Measurements from ENCODE around the gene CFAP46.

The CFAP46 gene

DNA sequence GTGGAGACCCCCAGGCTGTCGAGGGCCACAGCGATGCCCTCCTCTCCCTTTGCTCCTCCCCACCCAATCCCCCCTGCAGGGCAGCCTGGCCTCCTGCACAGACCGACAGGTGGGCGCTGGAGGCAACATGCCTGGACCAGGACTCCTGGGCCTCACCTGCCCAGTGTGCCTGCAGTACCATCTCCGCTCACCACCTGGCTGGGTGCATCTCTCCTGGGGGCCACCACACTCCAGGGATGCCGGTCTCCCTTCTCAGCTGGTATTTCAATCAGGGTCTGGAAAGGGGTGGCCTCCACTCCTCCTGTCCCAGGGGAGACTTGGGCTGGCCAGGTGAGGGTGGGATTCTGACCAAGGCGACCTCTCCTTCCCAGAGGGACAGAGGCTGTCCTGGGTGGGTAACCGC, 17.2 kb upstream of the CFAP46 start:
- Histone ChIP-seq H2BK15ac (ENCODE audit: low read length) (no peak overlapping the region), H3K14ac (ENCODE audit: low read length) (no peak overlapping the region), H3K4me2 (ENCODE audit: insufficient read depth, low read length, poor library complexity, severe bottlenecking) (no peak overlapping the region), H2AK5ac (ENCODE audit: low read depth, low read length) (peak overlapping the region; percentile 6), H3K79me1 (ENCODE audit: low read depth, low read length) (no peaks in the 10 kb centered on the region), H3K27ac (replicated peaks; ENCODE audit: low read length) (no peak overlapping the region), H2AFZ (ENCODE audit: low read length) (no peak overlapping the region), H3K18ac (ENCODE audit: low read length) (no peak overlapping the region), H2BK12ac (ENCODE audit: low read length) (no peak overlapping the region), H3K4me3 (ENCODE audit: low read length in 2 of 2) (no peak overlapping the region), H3K36me3 (replicated peaks in 1 of 2; ENCODE audit: control insufficient read depth in 2 of 2, insufficient read depth in 2 of 2, low read length in 2 of 2) (no peaks in the 10 kb centered on the region), H3K4me1 (ENCODE audit: control insufficient read depth in 2 of 2, insufficient read depth in 1 of 2, low read depth in 1 of 2, low read length in 2 of 2) (peaks cover 5 to 8% of the 10 kb centered on the region in 2 donors), H3K9ac (ENCODE audit: low read depth, low read length, poor library complexity) (peak overlapping the region; percentile 21), H4K91ac (ENCODE audit: low read depth, low read length, poor library complexity) (no peak overlapping the region), H3K23ac (ENCODE audit: low read depth, low read length, poor library complexity) (peak overlapping the region; percentile 58), H2BK120ac (ENCODE audit: low read depth, low read length) (no peak overlapping the region), H4K8ac (ENCODE audit: low read depth, low read length) (no peak overlapping the region), H3K4ac (ENCODE audit: low read length) (no peak overlapping the region), H3K9me3 (replicated peaks in 1 of 2; ENCODE audit: control insufficient read depth in 2 of 2, insufficient read depth in 1 of 2, low read depth in 1 of 2, low read length in 2 of 2) (no peaks in the 10 kb centered on the region), H3K27me3 (ENCODE audit: control insufficient read depth in 3 of 3, insufficient read depth in 3 of 3, low read depth in 1 of 3, low read length in 3 of 3) (peaks cover 0 to 52% (median 4%) of the 10 kb centered on the region in 3 experiments), H2BK5ac (ENCODE audit: low read length) (no peak overlapping the region)
- DNase-seq (ENCODE audit: low spot score): no peak
- WGBS, 2 donors (ENCODE audit: extremely low coverage in 2 of 2, insufficient read length in 2 of 2, insufficient replicate concordance in 1 of 2): no CpG with 5 or more reads among the region's 8 CpGs

DNA sequence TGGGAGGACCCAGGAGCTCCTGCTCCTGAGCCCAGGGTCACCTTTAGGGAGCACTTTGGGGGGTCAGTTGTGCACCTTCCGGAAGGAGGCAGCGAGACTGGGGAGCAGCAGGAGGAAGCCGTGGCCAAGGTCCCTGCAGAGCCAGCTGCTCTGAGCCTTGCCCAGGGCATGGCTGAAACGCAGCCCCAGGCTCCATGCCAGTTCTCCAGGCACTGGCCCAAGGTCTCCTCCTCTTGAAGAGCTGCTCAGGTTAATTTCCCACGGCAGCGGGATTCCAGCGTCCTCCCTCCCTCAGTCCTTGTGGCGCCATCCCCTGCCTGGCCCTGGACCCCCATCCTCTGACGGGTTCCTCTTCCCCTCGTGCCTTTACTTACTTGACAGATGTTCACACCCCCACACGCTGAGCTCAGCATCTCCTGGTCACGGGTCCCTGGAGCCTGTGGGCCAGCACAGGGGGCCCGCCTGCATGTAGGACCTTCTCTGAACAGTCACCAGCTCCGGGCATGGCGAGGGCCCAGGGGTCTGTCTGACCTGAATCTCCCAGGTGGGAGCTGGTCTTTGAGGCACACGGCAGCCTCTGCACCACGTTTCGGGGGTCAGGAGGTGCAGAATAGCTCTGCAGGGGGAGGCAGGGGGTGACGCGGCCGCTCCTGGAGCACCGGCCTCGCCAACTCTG, 16.7 kb upstream of the CFAP46 start:
- Histone ChIP-seq H3K9ac (ENCODE audit: low read depth, low read length, poor library complexity) (peak overlapping the region; percentile 9), H3K4me3 (ENCODE audit: low read length in 2 of 2) (no peak overlapping the region), H3K27me3 (ENCODE audit: control insufficient read depth in 3 of 3, insufficient read depth in 3 of 3, low read depth in 1 of 3, low read length in 3 of 3) (peaks cover 0 to 58% (median 4%) of the 10 kb centered on the region in 3 experiments), H3K4me1 (ENCODE audit: control insufficient read depth in 2 of 2, insufficient read depth in 1 of 2, low read depth in 1 of 2, low read length in 2 of 2) (peaks cover 5 to 8% of the 10 kb centered on the region in 2 donors), H3K9me3 (replicated peaks in 1 of 2; ENCODE audit: control insufficient read depth in 2 of 2, insufficient read depth in 1 of 2, low read depth in 1 of 2, low read length in 2 of 2) (no peaks in the 10 kb centered on the region), H3K4me2 (ENCODE audit: insufficient read depth, low read length, poor library complexity, severe bottlenecking) (no peak overlapping the region), H3K23ac (ENCODE audit: low read depth, low read length, poor library complexity) (peak overlapping the region; percentile 58), H3K36me3 (replicated peaks in 1 of 2; ENCODE audit: control insufficient read depth in 2 of 2, insufficient read depth in 2 of 2, low read length in 2 of 2) (no peaks in the 10 kb centered on the region), H2AK5ac (ENCODE audit: low read depth, low read length) (peak overlapping the region; percentile 84), H2BK5ac (ENCODE audit: low read length) (no peak overlapping the region), H2AFZ (ENCODE audit: low read length) (no peak overlapping the region), H3K4ac (ENCODE audit: low read length) (no peak overlapping the region), H3K14ac (ENCODE audit: low read length) (no peak overlapping the region), H4K8ac (ENCODE audit: low read depth, low read length) (no peak overlapping the region), H2BK15ac (ENCODE audit: low read length) (peak overlapping the region; percentile 67), H3K79me1 (ENCODE audit: low read depth, low read length) (no peaks in the 10 kb centered on the region), H4K91ac (ENCODE audit: low read depth, low read length, poor library complexity) (no peak overlapping the region), H2BK120ac (ENCODE audit: low read depth, low read length) (peak overlapping the region; percentile 41), H2BK12ac (ENCODE audit: low read length) (no peak overlapping the region), H3K27ac (replicated peaks; ENCODE audit: low read length) (no peak overlapping the region), H3K18ac (ENCODE audit: low read length) (no peak overlapping the region)
- whole genome bisulfite sequencing, 2 donors (ENCODE audit: extremely low coverage in 2 of 2, insufficient read length in 2 of 2, insufficient replicate concordance in 1 of 2): no CpG with 5 or more reads among the region's 23 CpGs
- no peak for DNase-seq (ENCODE audit: low spot score)

DNA sequence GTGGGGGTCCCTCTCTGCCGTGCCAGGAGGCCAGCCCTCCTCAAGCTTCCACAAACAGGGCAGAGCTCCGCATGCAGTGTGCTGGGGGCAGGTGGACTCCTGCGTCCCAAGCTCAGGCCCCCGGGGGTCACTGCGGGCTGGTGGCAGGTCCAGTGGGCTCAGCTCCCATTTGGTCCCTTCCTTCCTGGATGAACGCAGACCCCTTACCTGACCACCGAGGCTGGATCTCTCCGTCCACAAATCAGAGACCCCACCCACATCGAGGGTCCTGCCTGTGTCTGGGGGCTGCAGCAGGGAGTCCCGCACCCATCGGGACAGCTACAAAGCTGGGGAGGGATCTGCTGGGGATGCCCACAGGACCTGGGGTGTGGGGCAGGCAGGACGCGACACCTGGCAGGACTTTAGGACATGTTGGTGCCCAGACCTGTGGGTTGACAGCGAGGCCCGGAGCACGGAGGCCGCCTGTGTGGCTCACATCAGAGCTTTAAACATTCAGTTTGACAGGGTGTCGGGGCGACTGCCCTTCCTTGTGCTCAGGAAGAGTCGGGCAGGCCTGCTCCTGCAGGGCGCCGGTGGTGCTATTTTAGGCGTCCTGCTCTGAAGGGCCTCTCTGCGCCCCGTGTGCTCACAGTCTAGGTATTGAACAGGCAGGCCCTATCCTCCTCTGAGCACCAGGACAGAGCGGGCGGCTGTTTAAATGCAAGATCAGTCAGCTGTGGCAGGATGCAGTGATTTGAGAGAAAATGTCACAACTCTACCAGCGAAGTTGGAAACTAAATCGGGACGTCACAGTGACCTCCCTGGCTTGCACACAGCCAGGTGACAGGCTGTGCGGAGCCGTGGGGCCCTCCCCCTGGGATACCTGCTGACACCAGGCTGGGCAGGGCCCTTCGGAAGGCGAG, 15.9 kb upstream of the CFAP46 start:
- peak overlapping the region; percentile 67 for H2BK15ac ChIP-seq (ENCODE audit: low read length)
- no peaks in the 10 kb centered on the region for H3K79me1 ChIP-seq (ENCODE audit: low read depth, low read length)
- H2BK12ac ChIP-seq (ENCODE audit: low read length): peak overlapping the region; percentile 3
- no peak for DNase-seq (ENCODE audit: low spot score)
- H3K14ac ChIP-seq (ENCODE audit: low read length): no peak overlapping the region
- H3K27me3 ChIP-seq (ENCODE audit: control insufficient read depth in 3 of 3, insufficient read depth in 3 of 3, low read depth in 1 of 3, low read length in 3 of 3): peaks cover 0 to 61% (median 3%) of the 10 kb centered on the region in 3 experiments
- peak overlapping the region; percentile 13 for H2BK5ac ChIP-seq (ENCODE audit: low read length)
- peak overlapping the region; percentile 43 for H4K8ac ChIP-seq (ENCODE audit: low read depth, low read length)
- peak overlapping the region; percentile 47 for H2BK120ac ChIP-seq (ENCODE audit: low read depth, low read length)
- no CpG with 5 or more reads among the region's 34 CpGs for WGBS, 2 donors (ENCODE audit: extremely low coverage in 2 of 2, insufficient read length in 2 of 2, insufficient replicate concordance in 1 of 2)
- no peak overlapping the region for H3K23ac ChIP-seq (ENCODE audit: low read depth, low read length, poor library complexity)
- H3K36me3 ChIP-seq (replicated peaks in 1 of 2; ENCODE audit: control insufficient read depth in 2 of 2, insufficient read depth in 2 of 2, low read length in 2 of 2): no peaks in the 10 kb centered on the region
- H3K27ac ChIP-seq (replicated peaks; ENCODE audit: low read length): no peak overlapping the region
- no peaks in the 10 kb centered on the region for H3K9me3 ChIP-seq (replicated peaks in 1 of 2; ENCODE audit: control insufficient read depth in 2 of 2, insufficient read depth in 1 of 2, low read depth in 1 of 2, low read length in 2 of 2)
- H2AFZ ChIP-seq (ENCODE audit: low read length): no peak overlapping the region
- peak overlapping the region; percentile 28 for H3K18ac ChIP-seq (ENCODE audit: low read length)
- peak overlapping the region; percentile 12 for H3K9ac ChIP-seq (ENCODE audit: low read depth, low read length, poor library complexity)
- H4K91ac ChIP-seq (ENCODE audit: low read depth, low read length, poor library complexity): no peak overlapping the region
- H3K4me2 ChIP-seq (ENCODE audit: insufficient read depth, low read length, poor library complexity, severe bottlenecking): no peak overlapping the region
- H3K4me1 ChIP-seq (ENCODE audit: control insufficient read depth in 2 of 2, insufficient read depth in 1 of 2, low read depth in 1 of 2, low read length in 2 of 2): peaks cover 5 to 8% of the 10 kb centered on the region in 2 donors
- H3K4ac ChIP-seq (ENCODE audit: low read length): peak overlapping the region; percentile 38
- no peak overlapping the region for H3K4me3 ChIP-seq (ENCODE audit: low read length in 2 of 2)
- peak overlapping the region; percentile 84 for H2AK5ac ChIP-seq (ENCODE audit: low read depth, low read length)

DNA sequence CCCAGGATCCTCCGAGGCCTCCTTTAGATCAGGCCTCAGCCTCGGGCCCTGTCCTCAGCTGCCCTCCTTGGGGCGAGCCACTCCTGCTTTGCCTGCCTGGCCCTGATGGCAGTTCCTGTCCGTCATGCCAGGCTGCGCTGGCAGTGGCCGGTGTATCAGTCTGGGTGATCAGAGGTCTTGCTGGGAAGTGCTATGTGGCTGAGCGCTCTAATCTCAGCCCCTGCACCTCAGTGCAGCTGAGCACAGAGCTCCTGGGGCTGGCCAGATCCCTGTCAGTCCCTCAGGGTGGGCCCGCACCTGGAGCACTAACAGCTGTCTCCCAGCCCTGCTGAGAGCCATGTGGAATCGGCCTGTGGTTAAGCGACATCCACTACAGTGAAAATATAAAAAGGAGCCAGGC, 14.8 kb upstream of the CFAP46 start:
- Histone ChIP-seq H4K8ac (ENCODE audit: low read depth, low read length) (peak overlapping the region; percentile 77), H2AK5ac (ENCODE audit: low read depth, low read length) (peak overlapping the region; percentile 47), H2BK12ac (ENCODE audit: low read length) (no peak overlapping the region), H3K4me2 (ENCODE audit: insufficient read depth, low read length, poor library complexity, severe bottlenecking) (no peak overlapping the region), H3K4ac (ENCODE audit: low read length) (no peak overlapping the region), H3K4me1 (ENCODE audit: control insufficient read depth in 2 of 2, insufficient read depth in 1 of 2, low read depth in 1 of 2, low read length in 2 of 2) (peaks cover 5 to 8% of the 10 kb centered on the region in 2 donors), H4K91ac (ENCODE audit: low read depth, low read length, poor library complexity) (no peak overlapping the region), H2BK120ac (ENCODE audit: low read depth, low read length) (no peak overlapping the region), H3K14ac (ENCODE audit: low read length) (no peak overlapping the region), H3K36me3 (replicated peaks in 1 of 2; ENCODE audit: control insufficient read depth in 2 of 2, insufficient read depth in 2 of 2, low read length in 2 of 2) (no peaks in the 10 kb centered on the region), H2AFZ (ENCODE audit: low read length) (no peak overlapping the region), H3K9me3 (replicated peaks in 1 of 2; ENCODE audit: control insufficient read depth in 2 of 2, insufficient read depth in 1 of 2, low read depth in 1 of 2, low read length in 2 of 2) (no peaks in the 10 kb centered on the region), H3K18ac (ENCODE audit: low read length) (peak overlapping the region; percentile 70), H3K4me3 (ENCODE audit: low read length in 2 of 2) (no peak overlapping the region), H3K79me1 (ENCODE audit: low read depth, low read length) (no peaks in the 10 kb centered on the region), H2BK15ac (ENCODE audit: low read length) (peak overlapping the region; percentile 30), H3K27me3 (ENCODE audit: control insufficient read depth in 3 of 3, insufficient read depth in 3 of 3, low read depth in 1 of 3, low read length in 3 of 3) (peaks cover 0 to 69% (median 0%) of the 10 kb centered on the region in 3 experiments), H3K9ac (ENCODE audit: low read depth, low read length, poor library complexity) (peak overlapping the region; percentile 2), H3K27ac (replicated peaks; ENCODE audit: low read length) (no peak overlapping the region), H3K23ac (ENCODE audit: low read depth, low read length, poor library complexity) (no peak overlapping the region), H2BK5ac (ENCODE audit: low read length) (no peak overlapping the region)
- DNase-seq (ENCODE audit: low spot score): no peak
- WGBS, 2 donors (ENCODE audit: extremely low coverage in 2 of 2, insufficient read length in 2 of 2, insufficient replicate concordance in 1 of 2): no CpG with 5 or more reads among the region's 10 CpGs

Data from neuronal stem cell (in vitro differentiated cells).